Measurements from ENCODE around the gene ERC2. TPM values are rescaled to one million over a fixed set of nuclear protein-coding genes. Genes with fewer than 3 reads are reported as not detected.

The ERC2 gene
- total RNA-seq, 3 donors from 2014 or later, result 0.64 to 7.3 (median 1.3) TPM

DNA sequence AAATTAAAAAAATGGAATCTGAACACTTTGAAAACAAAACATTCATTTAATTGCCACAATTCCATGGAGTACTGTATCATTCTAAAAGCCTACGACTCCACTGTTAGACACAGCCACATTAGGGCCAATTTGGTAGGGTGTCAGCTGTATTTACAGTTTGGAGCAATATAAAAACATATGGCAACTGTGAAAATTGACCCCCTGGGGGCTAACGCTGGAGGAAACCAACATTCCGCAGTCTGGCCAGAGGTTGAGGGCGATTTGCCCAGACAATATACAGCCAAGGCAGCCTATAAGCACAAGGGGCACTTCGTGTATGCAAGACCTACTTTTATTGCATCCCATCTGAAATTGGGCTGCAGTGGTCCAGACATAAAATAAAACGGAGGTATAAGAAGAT lies 504.7 kb downstream of the ERC2 start:
- no peaks in the 10 kb centered on the region for H3K4me1 ChIP-seq
- H3K36me3 ChIP-seq, result no peaks in the 10 kb centered on the region
- TF ChIP-seq POLR2AphosphoS5 (IDR thresholded peaks at IDR 0.05) (no peak), POLR2A (IDR thresholded peaks at IDR 0.05) (no peak)
- TF ChIP-seq, protein P1, sequence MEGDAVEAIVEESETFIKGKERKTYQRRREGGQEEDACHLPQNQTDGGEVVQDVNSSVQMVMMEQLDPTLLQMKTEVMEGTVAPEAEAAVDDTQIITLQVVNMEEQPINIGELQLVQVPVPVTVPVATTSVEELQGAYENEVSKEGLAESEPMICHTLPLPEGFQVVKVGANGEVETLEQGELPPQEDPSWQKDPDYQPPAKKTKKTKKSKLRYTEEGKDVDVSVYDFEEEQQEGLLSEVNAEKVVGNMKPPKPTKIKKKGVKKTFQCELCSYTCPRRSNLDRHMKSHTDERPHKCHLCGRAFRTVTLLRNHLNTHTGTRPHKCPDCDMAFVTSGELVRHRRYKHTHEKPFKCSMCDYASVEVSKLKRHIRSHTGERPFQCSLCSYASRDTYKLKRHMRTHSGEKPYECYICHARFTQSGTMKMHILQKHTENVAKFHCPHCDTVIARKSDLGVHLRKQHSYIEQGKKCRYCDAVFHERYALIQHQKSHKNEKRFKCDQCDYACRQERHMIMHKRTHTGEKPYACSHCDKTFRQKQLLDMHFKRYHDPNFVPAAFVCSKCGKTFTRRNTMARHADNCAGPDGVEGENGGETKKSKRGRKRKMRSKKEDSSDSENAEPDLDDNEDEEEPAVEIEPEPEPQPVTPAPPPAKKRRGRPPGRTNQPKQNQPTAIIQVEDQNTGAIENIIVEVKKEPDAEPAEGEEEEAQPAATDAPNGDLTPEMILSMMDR (IDR thresholded peaks at IDR 0.05), result no peak
- H3K4me3 ChIP-seq, result no peak overlapping the region
- no peak for DNase-seq (ENCODE audit: low spot score in 2 of 2)
- H3K9me3 ChIP-seq, result no peaks in the 10 kb centered on the region
- intact Hi-C loops (cut with DNase I; ENCODE audit: low total_unique reads), result no loop called here
- no peak overlapping the region for H3K27ac ChIP-seq
- H3K27me3 ChIP-seq, result no peaks in the 10 kb centered on the region

DNA sequence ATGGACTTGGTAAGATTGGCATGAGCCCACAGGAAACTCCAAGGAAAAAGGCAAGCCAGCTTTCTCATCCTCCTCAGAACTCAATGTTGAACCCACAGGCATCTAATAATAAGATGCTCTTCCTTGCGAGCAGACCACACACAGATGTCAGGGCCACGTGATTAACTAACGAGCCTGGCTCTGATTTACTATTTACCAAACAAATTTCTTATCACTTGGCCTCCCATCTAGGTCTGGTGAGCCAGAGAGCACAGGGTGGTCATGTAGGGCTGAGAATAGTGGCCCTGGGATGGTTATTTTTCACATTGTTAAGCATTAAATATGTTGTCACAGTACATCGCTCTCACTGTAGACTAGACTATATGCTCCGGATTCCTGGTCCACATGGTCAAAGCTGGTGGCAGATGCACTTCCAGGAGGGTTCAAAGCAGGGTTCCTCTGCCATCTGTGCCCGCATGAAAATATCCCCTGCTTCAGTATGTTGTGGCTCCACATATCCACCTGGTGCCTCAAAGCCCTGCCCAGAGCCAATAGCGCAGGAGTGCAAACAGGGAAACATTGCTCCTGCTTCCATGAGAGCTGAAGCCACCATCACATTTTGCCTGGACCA lies 508.7 kb downstream of the ERC2 start:
- Histone ChIP-seq H3K27me3 (no peaks in the 10 kb centered on the region), H3K27ac (no peak overlapping the region), H3K4me1 (no peaks in the 10 kb centered on the region), H3K9me3 (no peaks in the 10 kb centered on the region), H3K36me3 (no peaks in the 10 kb centered on the region), H3K4me3 (no peak overlapping the region)
- intact Hi-C loops (cut with DNase I; ENCODE audit: low total_unique reads), result no loop called here
- DNase-seq (ENCODE audit: low spot score in 2 of 2), result no peak
- TF ChIP-seq POLR2A (IDR thresholded peaks at IDR 0.05), result no peak

DNA sequence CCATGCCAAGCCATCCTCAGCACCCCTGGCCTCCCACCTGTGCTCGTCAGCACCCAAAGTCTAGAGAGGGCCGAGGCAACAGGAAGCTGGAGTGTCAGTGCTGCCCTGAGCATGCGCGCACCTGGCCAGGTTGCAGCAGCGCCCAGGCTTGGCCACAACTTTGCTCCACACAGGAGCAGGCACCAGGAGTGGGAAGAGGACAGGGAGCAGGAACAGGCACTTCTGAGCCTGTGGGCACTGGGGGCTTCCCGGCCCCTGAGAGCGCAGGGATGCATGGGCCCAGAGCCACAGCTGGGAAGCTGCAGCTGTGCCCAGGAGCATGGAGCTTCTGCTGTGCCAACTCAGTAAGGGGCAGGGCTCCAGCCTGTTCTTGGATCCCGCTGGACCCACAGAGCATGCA lies 509.7 kb downstream of the ERC2 start:
- H3K9me3 ChIP-seq, result no peaks in the 10 kb centered on the region
- no peak for TF ChIP-seq POLR2AphosphoS5 (IDR thresholded peaks at IDR 0.05)
- TF ChIP-seq, protein P1 (IDR thresholded peaks at IDR 0.05), result no peak
- TF ChIP-seq POLR2A (IDR thresholded peaks at IDR 0.05), result no peak
- no peaks in the 10 kb centered on the region for H3K27me3 ChIP-seq
- H3K36me3 ChIP-seq, result no peaks in the 10 kb centered on the region
- no peak overlapping the region for H3K4me3 ChIP-seq
- H3K27ac ChIP-seq, result no peak overlapping the region
- H3K4me1 ChIP-seq, result no peaks in the 10 kb centered on the region
- DNase-seq (ENCODE audit: low spot score in 2 of 2), result no peak
- intact Hi-C loops (cut with DNase I; ENCODE audit: low total_unique reads), result no loop called here

DNA sequence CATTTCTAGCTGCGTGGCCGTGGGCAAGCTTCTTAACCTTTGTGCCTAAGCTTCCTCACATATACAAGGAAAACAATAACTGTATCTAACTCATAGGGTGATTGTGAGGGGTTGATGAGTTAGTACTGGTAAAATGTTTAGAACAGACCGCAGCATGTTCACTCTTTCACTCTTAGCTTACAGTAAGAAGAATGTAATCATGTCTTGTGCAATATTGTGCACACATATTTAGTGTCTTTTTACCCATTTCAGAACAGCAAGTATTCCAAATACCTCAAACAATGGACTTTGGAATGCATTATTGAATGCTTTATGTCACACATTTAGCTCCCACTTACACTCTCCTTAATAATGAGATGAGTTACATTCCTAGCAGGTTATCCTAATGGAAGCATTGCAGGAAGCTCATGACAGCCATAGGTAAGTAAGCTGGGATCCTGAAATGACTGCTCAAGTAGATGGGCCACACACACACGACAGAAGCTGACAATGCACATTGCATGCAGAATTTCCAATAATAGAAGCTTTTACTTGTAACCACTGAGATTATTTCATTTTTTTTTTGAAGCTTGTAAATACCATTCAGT lies 512.3 kb downstream of the ERC2 start:
- DNase-seq (ENCODE audit: low spot score in 2 of 2), result no peak
- no peak overlapping the region for H3K4me3 ChIP-seq
- intact Hi-C loops (cut with DNase I; ENCODE audit: low total_unique reads), result no loop called here
- H3K9me3 ChIP-seq, result no peaks in the 10 kb centered on the region
- H3K4me1 ChIP-seq, result no peaks in the 10 kb centered on the region
- H3K27me3 ChIP-seq, result no peaks in the 10 kb centered on the region
- H3K36me3 ChIP-seq, result no peaks in the 10 kb centered on the region
- TF ChIP-seq POLR2A (IDR thresholded peaks at IDR 0.05) (no peak), POLR2AphosphoS5 (IDR thresholded peaks at IDR 0.05) (no peak)
- TF ChIP-seq, protein P1 (IDR thresholded peaks at IDR 0.05), result no peak
- no peak overlapping the region for H3K27ac ChIP-seq

DNA sequence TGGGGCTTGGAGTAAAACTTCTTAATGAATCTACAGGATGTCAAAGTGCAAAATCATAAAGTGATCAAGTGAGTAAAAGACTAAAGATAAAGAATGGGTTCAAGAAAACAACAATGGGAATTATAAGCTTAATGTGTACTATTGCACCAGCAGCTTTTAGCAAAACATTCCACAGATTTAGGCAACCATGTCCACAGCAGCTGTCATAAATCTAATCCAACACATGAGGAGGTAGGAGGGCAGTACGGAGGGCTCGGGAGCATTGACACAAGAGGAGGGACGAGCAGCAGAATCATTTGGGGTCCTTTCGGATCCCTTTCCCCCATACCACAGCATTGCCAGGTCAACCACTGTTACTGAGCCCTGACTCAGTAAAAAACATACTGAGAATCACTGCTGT lies 516.9 kb downstream of the ERC2 start:
- TF ChIP-seq POLR2AphosphoS5 (IDR thresholded peaks at IDR 0.05), result no peak
- TF ChIP-seq, protein P1 (IDR thresholded peaks at IDR 0.05), result no peak
- TF ChIP-seq POLR2A (IDR thresholded peaks at IDR 0.05), result no peak
- Histone ChIP-seq H3K27ac (no peak overlapping the region), H3K4me1 (no peaks in the 10 kb centered on the region), H3K36me3 (no peaks in the 10 kb centered on the region), H3K9me3 (no peaks in the 10 kb centered on the region), H3K27me3 (no peaks in the 10 kb centered on the region), H3K4me3 (no peak overlapping the region)
- intact Hi-C loops (cut with DNase I; ENCODE audit: low total_unique reads), result no loop called here
- no peak for DNase-seq (ENCODE audit: low spot score in 2 of 2)

All from breast epithelium (tissue), 4 donors.